ENCODE measurements around the gene ASPN.

ASPN gene

DNA sequence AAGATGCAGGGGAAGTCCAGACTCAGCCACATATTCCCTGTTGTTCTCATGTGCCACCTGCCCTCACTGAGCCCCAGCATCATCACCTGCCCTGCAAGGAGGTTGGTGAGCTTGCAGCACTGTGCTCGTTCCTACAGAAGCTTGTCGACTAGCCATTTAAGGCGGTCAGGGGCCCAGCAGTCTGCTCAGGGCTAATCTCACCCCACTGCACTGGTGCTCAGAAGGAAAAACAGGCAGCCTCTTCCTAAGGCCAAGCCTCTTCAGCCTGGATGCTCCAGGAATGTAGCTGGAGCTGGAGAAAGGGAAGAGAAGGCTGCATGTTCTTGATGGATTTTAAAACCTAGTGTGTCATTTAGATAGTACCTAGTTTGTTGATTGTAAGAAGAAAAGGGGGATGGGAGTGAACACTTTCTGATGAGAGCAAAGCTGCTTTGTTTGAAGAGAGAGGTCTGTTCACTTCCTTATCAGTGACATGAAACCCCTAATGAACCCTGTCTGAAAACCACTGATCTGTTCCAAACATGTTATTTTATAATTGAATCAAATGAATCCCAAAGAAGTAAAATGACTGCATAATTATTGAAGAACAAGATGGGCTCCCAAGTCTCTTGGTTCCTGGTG lies 10.6 kb upstream of the ASPN start:
- TF ChIP-seq POLR2AphosphoS5 (IDR thresholded peaks at IDR 0.05; ENCODE audit: low read depth, low read length): no peak

DNA sequence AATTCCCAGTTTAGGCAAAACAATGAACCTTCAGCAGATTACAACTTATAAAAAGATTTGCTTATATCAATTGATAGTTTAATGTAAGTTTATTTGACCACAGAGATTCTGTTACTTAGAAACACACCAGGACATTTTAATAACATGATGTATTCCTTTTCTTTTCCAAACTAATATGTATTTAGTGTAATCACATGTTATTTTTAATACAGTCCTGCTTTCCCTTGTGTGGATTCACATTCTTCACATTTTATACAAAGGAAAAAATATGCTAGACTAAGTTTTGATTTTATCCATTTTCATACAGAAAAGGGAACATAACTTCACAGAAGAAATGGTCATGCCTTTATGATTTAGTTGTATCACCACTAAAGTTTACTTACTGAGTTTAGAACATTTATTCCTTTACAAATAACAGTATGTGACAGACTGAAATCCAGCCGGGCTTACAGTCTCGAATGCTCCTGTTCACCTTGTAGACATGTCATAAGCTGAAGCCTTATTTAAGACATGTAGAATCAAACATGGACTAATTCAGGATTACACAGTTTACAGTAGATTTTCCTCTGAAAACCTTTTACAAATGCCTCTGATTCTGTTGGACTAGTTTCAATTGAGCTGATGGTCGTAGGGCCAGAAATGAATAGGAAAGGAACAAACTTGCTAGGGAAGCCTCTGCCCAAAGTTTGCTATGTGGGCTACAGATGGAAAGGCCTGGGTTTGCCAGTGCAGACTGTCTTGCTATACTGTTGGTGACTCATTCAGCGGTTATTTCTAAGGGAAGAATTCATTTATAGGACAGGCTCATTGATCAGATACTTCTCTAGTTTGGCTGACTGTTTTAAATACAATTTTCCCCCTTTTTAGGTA lies 6.6 kb upstream of the ASPN start:
- TF ChIP-seq, protein P1, sequence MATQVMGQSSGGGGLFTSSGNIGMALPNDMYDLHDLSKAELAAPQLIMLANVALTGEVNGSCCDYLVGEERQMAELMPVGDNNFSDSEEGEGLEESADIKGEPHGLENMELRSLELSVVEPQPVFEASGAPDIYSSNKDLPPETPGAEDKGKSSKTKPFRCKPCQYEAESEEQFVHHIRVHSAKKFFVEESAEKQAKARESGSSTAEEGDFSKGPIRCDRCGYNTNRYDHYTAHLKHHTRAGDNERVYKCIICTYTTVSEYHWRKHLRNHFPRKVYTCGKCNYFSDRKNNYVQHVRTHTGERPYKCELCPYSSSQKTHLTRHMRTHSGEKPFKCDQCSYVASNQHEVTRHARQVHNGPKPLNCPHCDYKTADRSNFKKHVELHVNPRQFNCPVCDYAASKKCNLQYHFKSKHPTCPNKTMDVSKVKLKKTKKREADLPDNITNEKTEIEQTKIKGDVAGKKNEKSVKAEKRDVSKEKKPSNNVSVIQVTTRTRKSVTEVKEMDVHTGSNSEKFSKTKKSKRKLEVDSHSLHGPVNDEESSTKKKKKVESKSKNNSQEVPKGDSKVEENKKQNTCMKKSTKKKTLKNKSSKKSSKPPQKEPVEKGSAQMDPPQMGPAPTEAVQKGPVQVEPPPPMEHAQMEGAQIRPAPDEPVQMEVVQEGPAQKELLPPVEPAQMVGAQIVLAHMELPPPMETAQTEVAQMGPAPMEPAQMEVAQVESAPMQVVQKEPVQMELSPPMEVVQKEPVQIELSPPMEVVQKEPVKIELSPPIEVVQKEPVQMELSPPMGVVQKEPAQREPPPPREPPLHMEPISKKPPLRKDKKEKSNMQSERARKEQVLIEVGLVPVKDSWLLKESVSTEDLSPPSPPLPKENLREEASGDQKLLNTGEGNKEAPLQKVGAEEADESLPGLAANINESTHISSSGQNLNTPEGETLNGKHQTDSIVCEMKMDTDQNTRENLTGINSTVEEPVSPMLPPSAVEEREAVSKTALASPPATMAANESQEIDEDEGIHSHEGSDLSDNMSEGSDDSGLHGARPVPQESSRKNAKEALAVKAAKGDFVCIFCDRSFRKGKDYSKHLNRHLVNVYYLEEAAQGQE (IDR thresholded peaks at IDR 0.05; ENCODE audit: insufficient read depth in 1 of 2, low read depth in 2 of 2, low read length in 2 of 2): no peak
- no peak for TF ChIP-seq TAF1 (IDR thresholded peaks at IDR 0.05; ENCODE audit: borderline replicate concordance, insufficient read depth, low read length)
- no peak for TF ChIP-seq FOXP2 (optimal IDR thresholded peaks at IDR 0.05; ENCODE audit: borderline replicate concordance, extremely low read depth, extremely low read length, insufficient read depth)
- no peak for TF ChIP-seq SIN3A (IDR thresholded peaks at IDR 0.05; ENCODE audit: borderline replicate concordance, insufficient read depth, low read length)
- TF ChIP-seq POLR2AphosphoS5 (IDR thresholded peaks at IDR 0.05; ENCODE audit: low read depth, low read length): no peak

- TF ChIP-seq, protein P1 (IDR thresholded peaks at IDR 0.05; ENCODE audit: insufficient read depth in 1 of 2, low read depth in 2 of 2, low read length in 2 of 2): no peak
- TF ChIP-seq FOXP2 (optimal IDR thresholded peaks at IDR 0.05; ENCODE audit: borderline replicate concordance, extremely low read depth, extremely low read length, insufficient read depth): no peak
- TF ChIP-seq SIN3A (IDR thresholded peaks at IDR 0.05; ENCODE audit: borderline replicate concordance, insufficient read depth, low read length): no peak
- TF ChIP-seq TAF1 (IDR thresholded peaks at IDR 0.05; ENCODE audit: borderline replicate concordance, insufficient read depth, low read length): no peak
- no peak for TF ChIP-seq POLR2AphosphoS5 (IDR thresholded peaks at IDR 0.05; ENCODE audit: low read depth, low read length)
These were observed 4.1 kb upstream of the ASPN start for GRCh38 chr9:92486371-92486770.

DNA sequence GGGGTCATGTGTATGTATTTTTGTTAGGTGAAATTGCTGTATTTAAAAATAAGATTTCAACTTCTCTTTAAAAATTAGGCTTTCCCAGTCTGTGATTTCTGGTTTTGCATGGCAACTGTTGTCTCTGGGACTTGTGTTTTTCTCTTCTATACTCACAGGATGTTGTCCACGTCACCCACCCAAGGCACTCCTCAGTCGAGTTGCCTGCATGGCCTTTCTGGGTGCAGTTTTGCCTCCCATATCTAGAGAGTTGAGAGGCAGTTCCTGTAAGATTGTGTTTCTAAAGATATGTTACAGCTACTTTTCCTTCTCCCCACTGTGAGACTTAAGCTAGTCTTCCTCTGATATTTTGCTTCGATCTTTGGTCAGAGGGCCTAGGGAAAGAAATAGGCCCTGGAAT lies 2.3 kb upstream of the ASPN start:
- TF ChIP-seq POLR2AphosphoS5 (IDR thresholded peaks at IDR 0.05; ENCODE audit: low read depth, low read length): no peak
- no peak for TF ChIP-seq TAF1 (IDR thresholded peaks at IDR 0.05; ENCODE audit: borderline replicate concordance, insufficient read depth, low read length)
- TF ChIP-seq FOXP2 (optimal IDR thresholded peaks at IDR 0.05; ENCODE audit: borderline replicate concordance, extremely low read depth, extremely low read length, insufficient read depth): no peak
- TF ChIP-seq SIN3A (IDR thresholded peaks at IDR 0.05; ENCODE audit: borderline replicate concordance, insufficient read depth, low read length): no peak
- TF ChIP-seq, protein P1 (IDR thresholded peaks at IDR 0.05; ENCODE audit: insufficient read depth in 1 of 2, low read depth in 2 of 2, low read length in 2 of 2): no peak

GRCh38 chr9:92483627-92484545 lies 1.6 kb upstream of the ASPN start:
- TF ChIP-seq TAF1 (IDR thresholded peaks at IDR 0.05; ENCODE audit: borderline replicate concordance, insufficient read depth, low read length) (no peak), POLR2AphosphoS5 (IDR thresholded peaks at IDR 0.05; ENCODE audit: low read depth, low read length) (no peak), SIN3A (IDR thresholded peaks at IDR 0.05; ENCODE audit: borderline replicate concordance, insufficient read depth, low read length) (no peak), FOXP2 (optimal IDR thresholded peaks at IDR 0.05; ENCODE audit: borderline replicate concordance, extremely low read depth, extremely low read length, insufficient read depth) (no peak)
- TF ChIP-seq, protein P1 (IDR thresholded peaks at IDR 0.05; ENCODE audit: insufficient read depth in 1 of 2, low read depth in 2 of 2, low read length in 2 of 2): no peak
